NCI-H2107 treated with DMSO at 0.1 percent for 48 hours (cell line): ENCODE results near the gene CDRT4.

Experiments used
- DNase-seq: peaks from one replicate; lab custom pipeline; 2025; ENCODE audit not compliant: unreplicated experiment; lab: John Stamatoyannopoulos, UW

CDRT4 gene

GRCh38 chr17:15397620-15398019 is 69.8 kb downstream of the CDRT4 start:
- no peak for DNase-seq

- DNase-seq = no peak
Observed at GRCh38 chr17:15395091-15395490, 72.3 kb downstream of the CDRT4 start.

GRCh38 chr17:15393414-15393813 is 74.0 kb downstream of the CDRT4 start:
- no peak for DNase-seq

GRCh38 chr17:15392326-15392741 is 75.1 kb downstream of the CDRT4 start:
- no peak for DNase-seq

- DNase-seq = no peak
Observed at GRCh38 chr17:15388356-15389041, 78.9 kb downstream of the CDRT4 start.

GRCh38 chr17:15386083-15386482 is 81.3 kb downstream of the CDRT4 start:
- no peak for DNase-seq
